Calu3 (cell line): ENCODE results near the gene C7orf25. TPM values are rescaled to one million over a fixed set of nuclear protein-coding genes. Genes with fewer than 3 reads are reported as not detected.

Experiments
- BruUV-seq: library from RNA; stranded (reverse); fragments of 400-500 nt; replicated peaks from 2 replicates; lab custom pipeline; 2021; lab: Mats Ljungman, UMichigan
- CTCF ChIA-PET: fragments of 300-600 bp; sonication (Branson Sonifier 250); formaldehyde crosslinking; loops from one replicate; lab custom pipeline; 2022; ENCODE audit warnings: antibody characterized with exemption; lab: Charles Lee
- DNase-seq: peaks from one replicate; pipeline ENCODE4 v3.0.0; 2022
- H3K27ac Mint-ChIP-seq: one replicate; pipeline ENCODE4 v1.8.0; 2022; ENCODE audit warnings: mixed read lengths; ENCODE audit not compliant: unreplicated experiment
- H3K27me3 Mint-ChIP-seq: one replicate; pipeline ENCODE4 v1.8.0; 2022; ENCODE audit warnings: mixed read lengths; ENCODE audit not compliant: unreplicated experiment
- H3K36me3 Mint-ChIP-seq: one replicate; pipeline ENCODE4 v1.8.0; 2022; ENCODE audit warnings: mild to moderate bottlenecking, moderate library complexity, mixed read lengths; ENCODE audit not compliant: insufficient read depth, unreplicated experiment
- H3K4me1 Mint-ChIP-seq: one replicate; pipeline ENCODE4 v1.8.0; 2022; ENCODE audit warnings: mild to moderate bottlenecking, low read depth, mixed read lengths; ENCODE audit not compliant: unreplicated experiment
- H3K4me3 Mint-ChIP-seq: one replicate; pipeline ENCODE4 v1.8.0; 2022; ENCODE audit warnings: mild to moderate bottlenecking, low read depth, moderate library complexity, mixed read lengths; ENCODE audit not compliant: unreplicated experiment
- H3K9me3 Mint-ChIP-seq: one replicate; pipeline ENCODE4 v1.8.0; 2022; ENCODE audit warnings: low read depth, mixed read lengths; ENCODE audit not compliant: unreplicated experiment
- CTCF ChIP-seq: fragments of 200-600 bp; IDR thresholded peaks from one replicate; pipeline ENCODE4 v1.8.0; 2022; ENCODE audit warnings: antibody characterized with exemption; ENCODE audit not compliant: unreplicated experiment
- intact Hi-C: fragments of 100-400 bp; cut with micrococcal nuclease; formaldehyde crosslinking; loops from one replicate; pipeline ENCODE4 v1.10.0; 2022; ENCODE audit not compliant: unreplicated experiment
- total RNA-seq: library from RNA; stranded (reverse); gene quantifications from 2 replicates; pipeline ENCODE4 v1.2.3, GENCODE V29; 2022

The C7orf25 gene
- total RNA-seq, 1 experiment from 2014 or later, result 10.4 TPM

- CTCF ChIA-PET, result no interaction called here
- no peak overlapping the region for H3K27ac Mint-ChIP-seq
- TF ChIP-seq CTCF, result no peak
- intact Hi-C loops, result no loop called here
- H3K4me1 Mint-ChIP-seq, result peaks cover 39% of the 10 kb centered on the region
- no TSS peak for BruUV-seq
- no peak for DNase-seq
- H3K4me3 Mint-ChIP-seq, result no peak overlapping the region
- H3K36me3 Mint-ChIP-seq, result peaks cover 68% of the 10 kb centered on the region
- H3K9me3 Mint-ChIP-seq, result no peaks in the 10 kb centered on the region
- H3K27me3 Mint-ChIP-seq, result no peaks in the 10 kb centered on the region
Observed at GRCh38 chr7:42913591-42913990, 1.7 kb upstream of the C7orf25 start.

- Mint-ChIP-seq H3K27me3 (no peaks in the 10 kb centered on the region), H3K4me3 (peak overlapping the region; percentile 85), H3K4me1 (peaks cover 55% of the 10 kb centered on the region), H3K27ac (peak overlapping the region; percentile 34), H3K36me3 (peaks cover 46% of the 10 kb centered on the region), H3K9me3 (no peaks in the 10 kb centered on the region)
- TF ChIP-seq CTCF, result no peak
- TSS peak; percentile 29 for BruUV-seq
- CTCF ChIA-PET, result interaction anchor here (0.6 to 1.0 kb wide), 2 partner anchors 23 to 875 kb away, joined by 3 to 8 read pairs; no protein-coding TSS in a partner anchor
- DNase-seq, result no peak
- intact Hi-C loops, result no loop called here
Observed at GRCh38 chr7:42910306-42910705, 1.6 kb downstream of the C7orf25 start.

GRCh38 chr7:42907316-42907715 lies 4.6 kb downstream of the C7orf25 start:
- Mint-ChIP-seq H3K27me3 (no peaks in the 10 kb centered on the region), H3K4me1 (peaks cover 37% of the 10 kb centered on the region), H3K27ac (no peak overlapping the region), H3K9me3 (no peaks in the 10 kb centered on the region), H3K36me3 (peaks cover 24% of the 10 kb centered on the region), H3K4me3 (no peak overlapping the region)
- intact Hi-C loops, result no loop called here
- no peak for DNase-seq
- no peak for TF ChIP-seq CTCF
- CTCF ChIA-PET, result interaction anchor here (0.5 to 1.1 kb wide), 3 partner anchors 12 to 900 kb away, joined by 3 to 6 read pairs (median 4); partner anchors contain the start of genes MRPL32 and PSMA2
- no TSS peak for BruUV-seq

GRCh38 chr7:42906181-42906580 lies 5.7 kb downstream of the C7orf25 start:
- DNase-seq, result no peak
- Mint-ChIP-seq H3K9me3 (no peaks in the 10 kb centered on the region), H3K4me1 (peaks cover 33% of the 10 kb centered on the region), H3K27ac (no peak overlapping the region), H3K4me3 (no peak overlapping the region), H3K36me3 (peaks cover 12% of the 10 kb centered on the region), H3K27me3 (no peaks in the 10 kb centered on the region)
- CTCF ChIA-PET, result interaction anchor here (1.1 kb wide), 1 partner anchor 13 kb away, joined by 4 read pairs; no protein-coding TSS in a partner anchor
- intact Hi-C loops, result no loop called here
- no peak for TF ChIP-seq CTCF
- no TSS peak for BruUV-seq
